Thoracic aorta (tissue), 2 donors: ENCODE measurements around the gene SPOCK1. TPM values are rescaled to one million over a fixed set of nuclear protein-coding genes. Genes with fewer than 3 reads are reported as not detected.

Experiments used
- ATAC-seq: fragments of 150-250 bp; one replicate; pipeline ENCODE4 v1.8.0; 2017; ENCODE audit warnings: low read depth; ENCODE audit not compliant: insufficient number of reproducible peaks, low FRiP score
- DNase-seq: peaks from one replicate; pipeline ENCODE4 v3.0.0-alpha.2; 2020; ENCODE audit warnings: low spot score
- H3K27ac ChIP-seq, 2 donors: fragments of 200-600 bp; sonication (generic); 1 replicate in 1 of 2; 2 replicates in 1 of 2; pipeline ENCODE4 v1.5.1; 2016; ENCODE audit warnings: mild to moderate bottlenecking in 2 of 2, moderate library complexity in 2 of 2
- H3K27me3 ChIP-seq: fragments of 200-600 bp; sonication (generic); replicated peaks from 2 replicates; pipeline ENCODE4 v1.6.0; 2016; ENCODE audit warnings: mild to moderate bottlenecking; ENCODE audit not compliant: insufficient read depth
- H3K36me3 ChIP-seq: fragments of 200-600 bp; sonication (generic); one replicate; pipeline ENCODE4 v1.5.1; 2016
- H3K4me1 ChIP-seq, 2 donors: fragments of 200-600 bp; sonication (generic); 1 replicate in 1 of 2; 2 replicates in 1 of 2; pipeline versions ENCODE4 v1.5.1 to v1.6.0; 2016; ENCODE audit warnings: low read depth in 2 of 2, mild to moderate bottlenecking in 1 of 2; ENCODE audit not compliant: control insufficient read depth in 1 of 2
- H3K4me3 ChIP-seq: fragments of 200-600 bp; sonication (generic); 2 replicates; pipeline ENCODE4 v1.5.1; 2016; ENCODE audit warnings: mild to moderate bottlenecking
- H3K9me3 ChIP-seq: fragments of 200-600 bp; sonication (generic); 2 replicates; pipeline ENCODE4 v1.5.1; 2016
- CTCF ChIP-seq: fragments of 200-600 bp; sonication (generic); IDR thresholded peaks from one replicate; pipeline ENCODE4 v1.5.1; 2019; ENCODE audit warnings: antibody characterized with exemption
- total RNA-seq, 2 donors: library from RNA; depleted of rRNA; stranded (reverse); fragments of >200 nt; gene quantifications; one replicate each; pipeline versions ENCODE4 v1.1.0 to v1.2.3, GENCODE V29; 2016

SPOCK1 gene
- total RNA-seq, 2 donors from 2014 or later = 25.2 to 43.2 TPM

GRCh38 chr5:137054335-137054734 lies 444.8 kb downstream of the SPOCK1 start:
- Histone ChIP-seq H3K4me3 (no peak overlapping the region), H3K36me3 (no peaks in the 10 kb centered on the region), H3K27ac (no peak overlapping the region), H3K27me3 (no peaks in the 10 kb centered on the region), H3K4me1 (peaks cover 0 to 27% of the 10 kb centered on the region in 2 donors), H3K9me3 (no peaks in the 10 kb centered on the region)
- no peak for TF ChIP-seq CTCF
- DNase-seq = no peak
- no peak for ATAC-seq

- Histone ChIP-seq H3K4me1 (peaks cover 0 to 26% of the 10 kb centered on the region in 2 donors), H3K4me3 (no peak overlapping the region), H3K36me3 (no peaks in the 10 kb centered on the region), H3K9me3 (no peaks in the 10 kb centered on the region), H3K27me3 (no peaks in the 10 kb centered on the region), H3K27ac (no peak overlapping the region)
- TF ChIP-seq CTCF = no peak
- DNase-seq (no peak), ATAC-seq (no peak)
Measured at GRCh38 chr5:137051161-137051560, 448.0 kb downstream of the SPOCK1 start.

- Histone ChIP-seq H3K27me3 (no peaks in the 10 kb centered on the region), H3K4me3 (no peak overlapping the region)
Measured at GRCh38 chr5:137040641-137041340, 458.3 kb downstream of the SPOCK1 start.

GRCh38 chr5:137040024-137040423 lies 459.1 kb downstream of the SPOCK1 start:
- Histone ChIP-seq H3K27ac (no peak overlapping the region), H3K4me1 (no peaks in the 10 kb centered on the region), H3K4me3 (no peak overlapping the region), H3K9me3 (peaks cover 16% of the 10 kb centered on the region), H3K36me3 (no peaks in the 10 kb centered on the region), H3K27me3 (no peaks in the 10 kb centered on the region)
- no peak for DNase-seq
- ATAC-seq = no peak
- no peak for TF ChIP-seq CTCF

More at GRCh38 chr5:137040641-137041340, 458.3 kb downstream of the SPOCK1 start:
- no peaks in the 10 kb centered on the region for H3K36me3 ChIP-seq
- ATAC-seq = no peak
- no peaks in the 10 kb centered on the region for H3K4me1 ChIP-seq
- peaks cover 16% of the 10 kb centered on the region for H3K9me3 ChIP-seq
- no peak for DNase-seq
- no peak overlapping the region for H3K27ac ChIP-seq
- TF ChIP-seq CTCF = no peak

GRCh38 chr5:137037848-137038247 lies 461.3 kb downstream of the SPOCK1 start:
- Histone ChIP-seq H3K27ac (no peak overlapping the region), H3K9me3 (peaks cover 8% of the 10 kb centered on the region), H3K4me3 (no peak overlapping the region), H3K27me3 (no peaks in the 10 kb centered on the region), H3K36me3 (no peaks in the 10 kb centered on the region), H3K4me1 (no peaks in the 10 kb centered on the region)
- ATAC-seq = no peak
- no peak for TF ChIP-seq CTCF
- DNase-seq = no peak
